HG02885 (cell line): ENCODE measurements around the gene CETP.

Experiments
- ATAC-seq: cut with Tn5 transposase; IDR thresholded peaks from one replicate; pipeline ENCODE4 v1.9.1; 2021; ENCODE audit warnings: mild to moderate bottlenecking; ENCODE audit not compliant: unreplicated experiment, poor library complexity

CETP gene, protein sequence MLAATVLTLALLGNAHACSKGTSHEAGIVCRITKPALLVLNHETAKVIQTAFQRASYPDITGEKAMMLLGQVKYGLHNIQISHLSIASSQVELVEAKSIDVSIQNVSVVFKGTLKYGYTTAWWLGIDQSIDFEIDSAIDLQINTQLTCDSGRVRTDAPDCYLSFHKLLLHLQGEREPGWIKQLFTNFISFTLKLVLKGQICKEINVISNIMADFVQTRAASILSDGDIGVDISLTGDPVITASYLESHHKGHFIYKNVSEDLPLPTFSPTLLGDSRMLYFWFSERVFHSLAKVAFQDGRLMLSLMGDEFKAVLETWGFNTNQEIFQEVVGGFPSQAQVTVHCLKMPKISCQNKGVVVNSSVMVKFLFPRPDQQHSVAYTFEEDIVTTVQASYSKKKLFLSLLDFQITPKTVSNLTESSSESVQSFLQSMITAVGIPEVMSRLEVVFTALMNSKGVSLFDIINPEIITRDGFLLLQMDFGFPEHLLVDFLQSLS

GRCh38 chr16:56961851-56962281 lies at the start of gene CETP:
Gene CETP, plus strand, starts transcription at chr16:56961950. Its CDS starts 30 bp downstream, at chr16:56961980.
- ATAC-seq: no peak

DNA sequence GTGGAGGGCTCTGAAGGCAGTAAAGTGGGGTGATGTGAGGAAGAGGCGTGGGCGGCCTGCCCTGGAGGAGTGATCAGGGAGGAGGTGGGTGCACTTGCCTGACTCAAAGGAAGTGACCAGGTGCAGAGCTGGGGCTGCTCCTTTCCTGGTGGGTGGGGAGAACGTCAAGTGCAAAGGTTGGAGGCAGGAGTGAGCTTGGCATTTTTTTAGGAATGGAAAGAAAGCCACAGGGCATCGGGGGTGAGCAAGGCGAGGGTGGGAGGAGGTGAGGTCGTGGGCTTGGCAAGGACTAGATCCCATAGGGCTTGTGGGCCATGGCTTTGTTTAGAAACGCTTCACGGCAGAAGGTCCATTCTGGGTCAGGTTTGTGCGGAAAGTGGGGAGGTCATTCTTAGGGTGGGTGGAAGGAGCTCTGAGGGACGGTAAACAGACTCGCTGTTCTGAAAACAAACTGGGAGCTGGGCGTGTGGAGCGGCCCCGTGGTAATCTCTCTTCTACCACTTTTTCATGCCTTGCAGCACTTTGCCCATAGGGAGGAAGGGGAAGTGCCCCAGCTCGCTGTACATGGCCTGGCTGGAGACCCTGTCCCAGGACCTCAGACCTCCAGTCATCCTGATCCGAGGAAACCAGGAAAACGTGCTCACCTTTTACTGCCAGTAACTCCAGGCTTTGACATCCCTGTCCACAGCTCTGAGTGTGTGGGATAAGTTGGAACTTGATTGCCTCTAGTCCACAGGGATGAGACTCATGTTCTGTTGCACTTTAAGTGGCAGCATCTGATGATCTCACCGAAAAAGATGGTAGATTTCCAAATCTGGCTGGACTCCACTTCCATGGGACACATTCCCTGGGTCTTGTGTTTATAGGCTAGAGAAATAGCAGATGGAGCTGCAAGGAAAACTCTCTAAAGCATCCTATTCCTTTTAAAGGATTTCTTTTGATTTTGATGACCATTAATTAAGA lies 48.7 kb upstream of the CETP start:
- no peak for ATAC-seq

DNA sequence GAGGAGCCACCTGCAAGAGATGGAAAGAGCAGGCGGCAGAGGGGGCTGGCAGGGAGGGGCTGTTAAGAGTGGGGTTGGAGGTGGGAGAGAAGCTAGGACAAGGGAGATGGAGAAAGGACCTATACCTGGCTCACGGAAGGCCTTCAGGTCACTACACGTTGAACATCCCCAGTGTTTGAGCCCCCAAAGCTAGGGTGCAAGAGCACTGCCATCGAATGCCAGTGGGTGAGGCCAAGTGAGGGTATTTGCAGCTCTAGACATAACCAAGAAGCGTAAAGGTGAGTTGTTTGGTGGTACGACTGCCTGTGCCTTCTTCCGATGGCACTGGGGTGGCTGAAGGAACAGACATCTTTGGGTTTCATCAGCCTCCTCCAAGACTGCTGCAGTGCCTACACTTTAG lies 46.9 kb upstream of the CETP start:
- no peak for ATAC-seq

GRCh38 chr16:56915336-56916119 lies 46.2 kb upstream of the CETP start:
- ATAC-seq: no peak

- peak; percentile 79 for ATAC-seq
Measured at GRCh38 chr16:56916571-56917403, 45.0 kb upstream of the CETP start.

- no peak for ATAC-seq
Measured at GRCh38 chr16:56918467-56919012, 43.2 kb upstream of the CETP start.

- no peak for ATAC-seq
Measured at GRCh38 chr16:56919099-56919800, 42.5 kb upstream of the CETP start.

DNA sequence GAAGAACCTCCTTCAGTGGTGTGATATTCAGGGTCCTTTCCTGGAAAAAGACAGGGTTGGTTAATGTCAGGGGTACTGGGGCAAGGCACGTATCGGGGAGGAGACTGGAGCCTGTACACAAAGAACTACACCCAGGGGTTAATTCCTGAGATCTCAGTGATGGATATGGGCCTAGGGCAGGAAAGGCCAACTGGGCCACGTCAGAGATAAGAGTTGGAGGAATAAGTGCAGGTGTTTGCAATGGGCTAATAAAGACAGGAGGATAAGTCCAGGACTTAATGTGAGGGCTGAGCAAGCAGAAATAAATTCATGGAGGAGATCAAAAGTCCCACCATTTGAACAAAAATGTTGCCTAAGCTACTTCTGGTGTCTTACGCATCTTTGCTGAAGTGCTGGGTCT lies 40.2 kb upstream of the CETP start:
- no peak for ATAC-seq

DNA sequence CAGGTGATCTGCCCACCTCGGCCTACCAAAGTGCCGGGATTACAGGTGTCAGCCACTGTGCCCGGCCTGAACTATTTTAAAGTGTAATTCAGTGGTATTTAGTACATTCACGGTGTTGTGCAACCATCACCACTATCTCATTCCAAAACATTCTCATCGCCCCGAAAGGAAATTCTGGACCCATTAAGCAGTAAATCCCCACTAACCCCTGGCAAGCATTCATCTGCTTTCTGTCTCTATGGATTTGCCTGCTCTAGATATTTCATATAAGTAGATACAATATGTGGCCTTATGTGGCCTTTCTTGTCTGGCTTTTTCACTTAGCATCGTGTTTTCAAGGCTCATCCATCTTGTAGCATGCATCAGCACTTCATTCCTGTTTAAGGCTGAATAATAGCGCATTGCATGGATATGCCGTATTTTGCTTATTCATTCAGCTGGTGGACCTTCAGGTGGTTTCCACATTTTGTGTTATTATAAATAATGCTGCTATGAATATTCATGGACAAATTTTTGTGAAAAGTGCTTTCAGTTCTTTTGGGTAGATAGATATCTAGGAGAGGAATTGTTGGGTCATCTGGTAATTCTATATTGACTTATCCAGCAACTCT lies 38.2 kb upstream of the CETP start:
- ATAC-seq: no peak

GRCh38 chr16:56927471-56927870 lies 34.3 kb upstream of the CETP start:
- no peak for ATAC-seq

DNA sequence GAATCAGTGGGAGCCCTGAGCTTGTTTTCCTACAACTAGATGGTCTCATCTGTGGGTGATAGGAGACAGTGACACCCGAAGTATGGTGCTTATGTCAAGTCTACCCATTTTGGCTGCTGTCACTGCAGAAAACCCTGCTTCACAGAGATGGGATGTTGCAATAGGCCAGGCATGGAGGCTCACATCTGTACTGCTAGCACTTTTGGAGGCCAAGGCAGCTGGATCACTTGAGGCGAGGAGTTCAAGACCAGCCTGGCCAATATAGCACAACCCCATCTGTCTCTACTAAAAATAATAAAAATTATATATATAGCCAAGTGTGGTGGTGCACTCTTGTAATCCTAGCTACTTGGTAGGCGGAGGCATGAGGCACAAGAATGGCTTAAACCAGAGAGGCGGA lies 32.1 kb upstream of the CETP start:
- no peak for ATAC-seq

GRCh38 chr16:56930486-56931270 lies 31.1 kb upstream of the CETP start:
- ATAC-seq: no peak

DNA sequence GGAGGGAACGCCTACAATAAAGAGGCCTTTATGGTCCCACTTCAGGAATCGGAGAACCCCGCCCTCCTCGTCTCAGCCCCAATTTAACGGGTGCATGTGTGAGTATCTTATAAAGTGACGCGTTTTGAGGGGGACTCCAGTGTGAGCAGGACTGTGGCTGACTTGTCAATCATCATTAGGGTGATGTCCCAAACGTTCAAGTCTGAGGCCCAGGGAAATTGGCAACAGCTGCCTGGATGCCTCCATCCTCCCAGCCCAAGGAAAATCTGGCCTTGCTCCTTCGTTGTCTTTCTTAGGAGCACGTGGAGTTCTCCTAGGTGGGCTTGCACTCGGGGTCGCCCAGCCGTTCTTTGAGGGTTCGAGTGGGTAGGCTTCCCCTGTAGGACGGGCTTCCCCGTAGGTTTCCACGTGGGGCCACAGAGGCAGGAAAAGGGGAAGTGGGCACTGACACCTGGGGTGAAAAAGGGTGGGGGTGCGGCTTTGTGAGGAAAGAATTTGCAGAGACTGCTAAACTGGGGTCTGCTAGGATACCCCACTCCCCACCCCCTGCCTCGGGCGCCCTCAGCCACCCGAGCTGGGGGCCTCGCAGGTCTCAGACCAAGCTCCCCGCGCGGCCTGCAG lies 30.4 kb upstream of the CETP start:
- ATAC-seq: peak; percentile 37

- ATAC-seq: peak; percentile 91
Measured at GRCh38 chr16:56931892-56932720, 29.6 kb upstream of the CETP start, which contains the start of gene HERPUD1. Gene HERPUD1, plus strand, starts transcription at chr16:56932142. Its CDS starts 103 bp downstream, at chr16:56932245.

GRCh38 chr16:56932721-56933619 lies 28.8 kb upstream of the CETP start:
- peak; percentile 17 for ATAC-seq
